H9 (cell line): ENCODE measurements around the gene ARFGEF3. TPM values are rescaled to one million over a fixed set of nuclear protein-coding genes. Genes with fewer than 3 reads are reported as not detected.

ENCODE experiments used
- DNase-seq: peaks from one replicate; pipeline ENCODE4 v3.0.0-alpha.2; 2017
- H2AFZ ChIP-seq: one replicate; pipeline ENCODE4 v1.6.1; 2013; ENCODE audit warnings: mild to moderate bottlenecking, low read length, control low read depth, moderate library complexity
- H2AK5ac ChIP-seq: 2 replicates; pipeline ENCODE4 v1.6.1; 2013; ENCODE audit warnings: low read length, control low read depth, mixed read lengths; ENCODE audit not compliant: insufficient read length
- H2BK120ac ChIP-seq: one replicate; pipeline ENCODE4 v1.6.1; 2013; ENCODE audit warnings: low read depth, mild to moderate bottlenecking, low read length, control low read depth, inconsistent platforms; ENCODE audit not compliant: poor library complexity, severe bottlenecking
- H2BK12ac ChIP-seq: 2 replicates; pipeline ENCODE4 v1.6.1; 2013; ENCODE audit warnings: low read length, control low read depth, mixed read lengths, low read depth; ENCODE audit not compliant: insufficient read length
- H2BK15ac ChIP-seq: 2 replicates; pipeline ENCODE4 v1.6.1; 2013; ENCODE audit warnings: low read depth, low read length, control low read depth
- H2BK20ac ChIP-seq: one replicate; pipeline ENCODE4 v1.6.1; 2013; ENCODE audit warnings: low read depth, mild to moderate bottlenecking, low read length, control low read depth, inconsistent platforms; ENCODE audit not compliant: poor library complexity, severe bottlenecking
- H2BK5ac ChIP-seq: 2 replicates; pipeline ENCODE4 v1.6.1; 2013; ENCODE audit warnings: low read length, control low read depth, mixed read lengths; ENCODE audit not compliant: insufficient read length
- H3K14ac ChIP-seq: 2 replicates; pipeline ENCODE4 v1.6.1; 2013; ENCODE audit warnings: low read length, control low read depth; ENCODE audit not compliant: insufficient read depth
- H3K18ac ChIP-seq: 2 replicates; pipeline ENCODE4 v1.6.1; 2013; ENCODE audit warnings: low read depth, mild to moderate bottlenecking, mixed read lengths, low read length, control low read depth; ENCODE audit not compliant: insufficient read length
- H3K23ac ChIP-seq: 2 replicates; pipeline ENCODE4 v1.6.1; 2013; ENCODE audit warnings: low read length, control low read depth, mixed read lengths, low read depth; ENCODE audit not compliant: insufficient read length
- H3K23me2 ChIP-seq: 2 replicates; pipeline ENCODE4 v1.6.1; 2013; ENCODE audit warnings: low read depth, mild to moderate bottlenecking, mixed read lengths, low read length, control low read depth; ENCODE audit not compliant: insufficient read length, poor library complexity, severe bottlenecking
- H3K27ac ChIP-seq: 2 replicates; pipeline ENCODE4 v1.5.1; 2013; ENCODE audit warnings: low read length, control low read depth, mixed read lengths, low read depth; ENCODE audit not compliant: insufficient read length
- H3K27me3 ChIP-seq: 2 replicates; pipeline ENCODE4 v1.6.1; 2013; ENCODE audit warnings: low read length, control low read depth, inconsistent platforms; ENCODE audit not compliant: insufficient read depth
- H3K4ac ChIP-seq: 2 replicates; pipeline ENCODE4 v1.6.1; 2013; ENCODE audit warnings: low read depth, mild to moderate bottlenecking, control low read depth, inconsistent platforms, low read length, moderate library complexity
- H3K4me1 ChIP-seq: 2 replicates; pipeline ENCODE4 v1.6.1; 2013; ENCODE audit warnings: low read length, control low read depth, inconsistent platforms; ENCODE audit not compliant: insufficient read depth
- H3K4me2 ChIP-seq: 2 replicates; pipeline ENCODE4 v1.6.1; 2013; ENCODE audit warnings: low read length, control low read depth, mixed read lengths; ENCODE audit not compliant: insufficient read length, insufficient read depth
- H3K56ac ChIP-seq: 2 replicates; pipeline ENCODE4 v1.6.1; 2013; ENCODE audit warnings: low read depth, mild to moderate bottlenecking, mixed read lengths, low read length, control low read depth; ENCODE audit not compliant: insufficient read length
- H3K79me1 ChIP-seq: 2 replicates; pipeline ENCODE4 v1.6.1; 2013; ENCODE audit warnings: low read depth, mild to moderate bottlenecking, moderate library complexity, low read length, control low read depth, inconsistent platforms; ENCODE audit not compliant: insufficient read depth, poor library complexity, severe bottlenecking
- H3K79me2 ChIP-seq: 2 replicates; pipeline ENCODE4 v1.6.1; 2013; ENCODE audit warnings: low read length, control low read depth, inconsistent platforms; ENCODE audit not compliant: insufficient read depth
- H3K9ac ChIP-seq: 2 replicates; pipeline ENCODE4 v1.6.1; 2013; ENCODE audit warnings: low read length, control low read depth, mixed read lengths; ENCODE audit not compliant: insufficient read length; ENCODE audit errors: extremely low read depth
- H3K9me3 ChIP-seq: one replicate; pipeline ENCODE4 v1.6.1; 2013; ENCODE audit warnings: low read depth, low read length, inconsistent platforms; ENCODE audit not compliant: control insufficient read depth
- H3T11ph ChIP-seq: one replicate; pipeline ENCODE4 v1.6.1; 2013; ENCODE audit warnings: mild to moderate bottlenecking, low read length, control low read depth, inconsistent platforms
- H4K20me1 ChIP-seq: one replicate; pipeline ENCODE4 v1.6.1; 2013; ENCODE audit not compliant: control insufficient read depth, insufficient read length, insufficient read depth
- H4K5ac ChIP-seq: 2 replicates; pipeline ENCODE4 v1.6.1; 2013; ENCODE audit warnings: low read depth, mild to moderate bottlenecking, mixed read lengths, low read length, control low read depth; ENCODE audit not compliant: insufficient read length
- H4K8ac ChIP-seq: replicated peaks from 2 replicates; pipeline ENCODE4 v1.6.1; 2013; ENCODE audit warnings: low read length, control low read depth, mixed read lengths, low read depth; ENCODE audit not compliant: insufficient read length
- H4K91ac ChIP-seq: 2 replicates; pipeline ENCODE4 v1.6.1; 2013; ENCODE audit warnings: low read depth, mild to moderate bottlenecking, moderate library complexity, mixed read lengths, low read length, control low read depth; ENCODE audit not compliant: insufficient read length
- H3K27ac Mint-ChIP-seq, 3 experiments: 2 replicates in 2 of 3; 3 replicates in 1 of 3; pipeline ENCODE4 v1.8.0; 2020 to 2021; ENCODE audit warnings: mixed read lengths in 3 of 3, mild to moderate bottlenecking in 1 of 3, moderate library complexity in 1 of 3
- H3K27me3 Mint-ChIP-seq: 2 replicates; pipeline ENCODE4 v1.8.0; 2021; ENCODE audit warnings: low read depth, mild to moderate bottlenecking, moderate library complexity, mixed read lengths
- H3K36me3 Mint-ChIP-seq, 3 experiments: 2 replicates in 2 of 3; 3 replicates in 1 of 3; pipeline ENCODE4 v1.8.0; 2020 to 2021; ENCODE audit warnings: low read depth in 3 of 3, mixed read lengths in 3 of 3; ENCODE audit not compliant: insufficient read depth in 1 of 3
- H3K4me1 Mint-ChIP-seq, 2 experiments: 2 replicates each; pipeline ENCODE4 v1.8.0; 2020; ENCODE audit warnings: mixed read lengths in 2 of 2
- H3K4me3 Mint-ChIP-seq, 2 experiments: 2 replicates in 1 of 2; 3 replicates in 1 of 2; pipeline ENCODE4 v1.8.0; 2020 to 2021; ENCODE audit warnings: mild to moderate bottlenecking in 2 of 2, mixed read lengths in 2 of 2, moderate library complexity in 1 of 2
- H3K9me3 Mint-ChIP-seq, 2 experiments: 2 replicates in 1 of 2; 3 replicates in 1 of 2; pipeline ENCODE4 v1.8.0; 2020; ENCODE audit warnings: mild to moderate bottlenecking in 2 of 2, mixed read lengths in 2 of 2, moderate library complexity in 1 of 2
- WGBS: extraction: QIAGEN DNeasy Blood & Tissue Kit; methylation state at CpG from one replicate; pipeline ENCODE4 v1.1.7; 2013; ENCODE audit warnings: missing lambda C conversion rate, low lambda C conversion rate, mixed read lengths; ENCODE audit not compliant: insufficient read length; ENCODE audit errors: extremely low coverage; 5-methylcytosine and 5-hydroxymethylcytosine counted together
- total RNA-seq: library from RNA; stranded (reverse); gene quantifications from 2 replicates; pipeline ENCODE4 v1.2.1, GENCODE V29; 2021
- TF ChIP-seq, protein P1 (sequence below): fragments of 200-600 bp; sonication (generic); conservative IDR thresholded peaks from 3 replicates; pipeline ENCODE4 v1.8.0; 2021; ENCODE audit warnings: antibody characterized with exemption, mild to moderate bottlenecking

The ARFGEF3 gene
- total RNA-seq, 1 experiment from 2014 or later: 13.7 TPM

DNA sequence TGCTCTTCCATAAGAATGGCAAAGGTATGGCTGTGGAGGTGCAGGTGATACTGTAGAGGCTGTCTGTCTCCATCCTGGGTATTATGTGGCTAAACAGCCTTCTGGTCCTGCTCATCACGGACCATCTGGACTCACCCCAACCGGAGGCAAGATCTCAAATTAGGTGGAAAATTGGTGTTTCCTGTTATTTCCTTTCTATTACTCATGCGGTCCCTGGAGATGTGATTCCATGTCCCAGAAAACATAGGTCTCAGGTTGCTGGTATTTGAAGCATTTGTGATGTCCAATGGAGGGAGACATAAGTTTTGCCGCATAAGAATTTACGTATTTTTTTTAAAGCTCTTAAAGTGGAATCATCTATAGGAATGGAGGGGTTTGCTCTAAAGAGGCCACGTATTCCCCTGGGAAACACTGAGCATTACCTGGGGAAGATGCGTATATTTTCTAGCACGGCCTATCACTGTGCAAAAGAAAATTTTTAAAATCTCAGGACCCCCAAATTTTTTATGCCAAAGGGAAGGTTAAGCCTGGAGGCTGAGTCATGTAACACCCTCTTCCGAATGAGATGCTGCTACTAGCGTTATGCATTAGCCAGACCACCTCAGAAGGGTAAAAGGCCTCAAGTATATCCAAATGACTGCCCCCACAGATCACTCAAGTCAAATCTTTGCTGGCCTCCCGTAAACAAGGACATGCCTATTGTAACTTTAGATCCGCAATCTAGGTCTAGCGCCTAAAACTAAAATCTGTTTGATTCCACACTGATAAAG lies 78.9 kb downstream of the ARFGEF3 start:
- Histone ChIP-seq H3K9me3 (no peaks in the 10 kb centered on the region), H3K23ac (no peak overlapping the region), H3K79me2 (no peaks in the 10 kb centered on the region), H3K27me3 (no peaks in the 10 kb centered on the region), H3K79me1 (no peaks in the 10 kb centered on the region), H4K91ac (no peak overlapping the region), H2AFZ (no peak overlapping the region), H3T11ph (no peak overlapping the region), H3K4me1 (peaks cover 5% of the 10 kb centered on the region; the same call in 1 of the 2 replicates), H4K20me1 (no peaks in the 10 kb centered on the region), H4K5ac (no peak overlapping the region), H3K9ac (no peak overlapping the region), H2AK5ac (no peak overlapping the region), H3K14ac (no peak overlapping the region), H2BK20ac (no peak overlapping the region), H3K18ac (no peak overlapping the region), H2BK15ac (no peak overlapping the region), H3K23me2 (no peaks in the 10 kb centered on the region), H4K8ac (no peak overlapping the region), H2BK120ac (no peak overlapping the region), H2BK12ac (no peak overlapping the region), H3K27ac (no peak overlapping the region), H3K4me2 (no peak overlapping the region), H3K56ac (no peak overlapping the region), H3K4ac (no peak overlapping the region), H2BK5ac (no peak overlapping the region)
- H3K4me1 Mint-ChIP-seq: peaks cover 11 to 15% of the 10 kb centered on the region in 2 experiments
- WGBS: no CpG with 5 or more reads among the region's 13 CpGs
- TF ChIP-seq, protein P1, sequence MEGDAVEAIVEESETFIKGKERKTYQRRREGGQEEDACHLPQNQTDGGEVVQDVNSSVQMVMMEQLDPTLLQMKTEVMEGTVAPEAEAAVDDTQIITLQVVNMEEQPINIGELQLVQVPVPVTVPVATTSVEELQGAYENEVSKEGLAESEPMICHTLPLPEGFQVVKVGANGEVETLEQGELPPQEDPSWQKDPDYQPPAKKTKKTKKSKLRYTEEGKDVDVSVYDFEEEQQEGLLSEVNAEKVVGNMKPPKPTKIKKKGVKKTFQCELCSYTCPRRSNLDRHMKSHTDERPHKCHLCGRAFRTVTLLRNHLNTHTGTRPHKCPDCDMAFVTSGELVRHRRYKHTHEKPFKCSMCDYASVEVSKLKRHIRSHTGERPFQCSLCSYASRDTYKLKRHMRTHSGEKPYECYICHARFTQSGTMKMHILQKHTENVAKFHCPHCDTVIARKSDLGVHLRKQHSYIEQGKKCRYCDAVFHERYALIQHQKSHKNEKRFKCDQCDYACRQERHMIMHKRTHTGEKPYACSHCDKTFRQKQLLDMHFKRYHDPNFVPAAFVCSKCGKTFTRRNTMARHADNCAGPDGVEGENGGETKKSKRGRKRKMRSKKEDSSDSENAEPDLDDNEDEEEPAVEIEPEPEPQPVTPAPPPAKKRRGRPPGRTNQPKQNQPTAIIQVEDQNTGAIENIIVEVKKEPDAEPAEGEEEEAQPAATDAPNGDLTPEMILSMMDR: no peak
- H3K36me3 Mint-ChIP-seq: peaks cover 0 to 3% (median 0%) of the 10 kb centered on the region in 3 experiments; a peak in 1 of 7 replicates
- peak overlapping the region in 2 of 3 experiments; percentile 38 to 47; a peak in 2 of 7 replicates for H3K27ac Mint-ChIP-seq
- H3K9me3 Mint-ChIP-seq: no peaks in the 10 kb centered on the region
- H3K4me3 Mint-ChIP-seq: no peak overlapping the region
- no peaks in the 10 kb centered on the region for H3K27me3 Mint-ChIP-seq
- DNase-seq: no peak
